ENCODE measurements around the gene HOMER2. TPM values are rescaled to one million over a fixed set of nuclear protein-coding genes. Genes with fewer than 3 reads are reported as not detected.

HOMER2 gene
- total RNA-seq, 4 donors from 2014 or later, result 30.9 to 59.0 (median 39.4) TPM

DNA sequence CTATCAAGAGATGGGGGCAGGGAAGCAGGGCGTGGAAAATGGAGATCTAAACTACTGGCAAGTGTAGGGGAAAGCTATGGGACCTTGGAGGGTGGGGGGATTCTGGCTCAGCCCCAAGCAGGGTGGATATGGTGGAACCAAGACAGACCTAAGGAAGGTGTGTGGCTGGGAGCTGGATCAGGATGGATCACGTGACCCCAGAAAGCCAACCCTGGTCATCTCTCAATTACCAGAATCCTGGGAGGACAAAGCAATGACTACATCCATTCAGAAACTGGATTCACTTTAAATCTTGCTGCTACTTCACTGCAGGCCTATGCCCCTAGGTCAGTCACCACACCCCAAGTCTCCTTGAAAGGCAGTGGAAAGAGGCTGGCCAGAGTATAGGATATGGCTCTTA lies 74.7 kb downstream of the HOMER2 start:
- TF ChIP-seq CTCF (IDR thresholded peaks at IDR 0.05) (no peak), POLR2A (IDR thresholded peaks at IDR 0.05) (no peak)
- Histone ChIP-seq H3K27ac (no peak overlapping the region), H3K9me3 (no peaks in the 10 kb centered on the region), H3K4me1 (no peaks in the 10 kb centered on the region), H3K4me3 (no peak overlapping the region), H3K36me3 (peaks cover 0 to 24% (median 0%) of the 10 kb centered on the region in 3 donors), H3K27me3 (no peaks in the 10 kb centered on the region)
- WGBS, 2 donors, result 82 to 100% methylated on average over 1 to 2 of the region's 2 CpGs
- intact Hi-C loops (cut with DNase I), result no loop called here
- DNase-seq, result no peak

GRCh38 chr15:82875411-82876003 lies 77.0 kb downstream of the HOMER2 start:
- intact Hi-C loops (cut with DNase I), result no loop called here
- Histone ChIP-seq H3K27ac (no peak overlapping the region), H3K9me3 (no peaks in the 10 kb centered on the region), H3K36me3 (peaks cover 0 to 29% (median 0%) of the 10 kb centered on the region in 3 donors), H3K4me3 (no peak overlapping the region), H3K4me1 (no peaks in the 10 kb centered on the region), H3K27me3 (no peaks in the 10 kb centered on the region)
- no peak for TF ChIP-seq POLR2A (IDR thresholded peaks at IDR 0.05)
- no peak for TF ChIP-seq CTCF (IDR thresholded peaks at IDR 0.05)
- WGBS, 2 donors, result 47 to 65% methylated on average over 7 of the region's 7 CpGs
- no peak for DNase-seq

DNA sequence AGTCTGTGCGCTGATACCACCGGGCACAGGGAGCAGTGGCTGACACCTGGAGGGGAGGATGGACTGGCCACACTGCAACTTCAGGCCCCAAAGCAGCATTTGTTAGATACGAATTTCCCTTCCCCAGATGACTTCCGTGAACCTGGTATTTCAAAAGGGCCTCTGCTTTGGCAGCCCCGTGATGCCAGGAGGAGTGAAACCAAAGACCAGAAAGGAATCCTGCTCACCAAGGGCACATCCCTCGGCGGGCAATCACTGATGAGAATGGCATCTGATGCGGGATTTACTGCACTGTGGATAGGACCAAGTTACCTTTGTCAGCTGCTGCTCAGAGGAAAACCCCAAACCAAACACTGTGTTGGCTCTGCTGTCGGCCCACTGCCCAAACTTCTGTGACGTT lies 77.6 kb downstream of the HOMER2 start:
- intact Hi-C loops (cut with DNase I), result no loop called here
- no peak for DNase-seq
- 75 to 90% methylated on average over 3 to 5 of the region's 10 CpGs for WGBS, 2 donors
- Histone ChIP-seq H3K9me3 (no peaks in the 10 kb centered on the region), H3K4me1 (no peaks in the 10 kb centered on the region), H3K27ac (no peak overlapping the region), H3K36me3 (peaks cover 0 to 29% (median 0%) of the 10 kb centered on the region in 3 donors), H3K27me3 (no peaks in the 10 kb centered on the region), H3K4me3 (no peak overlapping the region)
- TF ChIP-seq CTCF (IDR thresholded peaks at IDR 0.05), result no peak

DNA sequence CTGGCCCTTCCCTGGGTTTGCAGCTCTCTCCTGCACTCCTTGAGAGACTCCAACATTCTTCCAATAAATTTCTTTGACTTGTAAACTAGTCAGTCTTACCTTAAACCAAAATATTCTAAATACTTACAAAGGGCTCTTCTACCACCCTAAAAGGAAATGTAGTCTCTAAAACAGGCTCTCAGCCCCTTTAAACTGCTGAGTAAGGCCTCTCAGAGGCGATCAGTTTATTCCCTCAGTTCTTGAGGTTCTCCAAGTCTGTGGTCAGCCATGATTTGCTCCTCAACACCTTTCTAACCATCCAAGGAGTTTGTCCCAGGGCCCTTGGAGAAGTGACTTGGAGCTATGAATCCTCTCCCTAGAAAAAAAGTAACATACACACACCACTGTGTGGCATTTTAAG lies 78.3 kb downstream of the HOMER2 start:
- 67 to 79% methylated on average over 1 of the region's 1 CpG for WGBS, 2 donors
- peaks cover 0 to 29% (median 0%) of the 10 kb centered on the region in 3 donors for H3K36me3 ChIP-seq
- intact Hi-C loops (cut with DNase I), result no loop called here
- no peak for DNase-seq
- TF ChIP-seq POLR2A (IDR thresholded peaks at IDR 0.05) (no peak), CTCF (IDR thresholded peaks at IDR 0.05) (no peak)
- H3K4me1 ChIP-seq, result no peaks in the 10 kb centered on the region
- no peaks in the 10 kb centered on the region for H3K9me3 ChIP-seq
- H3K4me3 ChIP-seq, result no peak overlapping the region
- H3K27ac ChIP-seq, result no peak overlapping the region
- no peaks in the 10 kb centered on the region for H3K27me3 ChIP-seq

GRCh38 chr15:82873000-82873680 lies 79.4 kb downstream of the HOMER2 start:
- TF ChIP-seq CTCF (IDR thresholded peaks at IDR 0.05) (no peak), POLR2A (IDR thresholded peaks at IDR 0.05) (no peak)
- H3K27me3 ChIP-seq, result no peaks in the 10 kb centered on the region
- peaks cover 0 to 29% (median 0%) of the 10 kb centered on the region in 3 donors for H3K36me3 ChIP-seq
- no peaks in the 10 kb centered on the region for H3K9me3 ChIP-seq
- 90 to 100% methylated on average over 1 to 7 of the region's 7 CpGs for WGBS, 2 donors
- DNase-seq, result no peak
- no peaks in the 10 kb centered on the region for H3K4me1 ChIP-seq
- intact Hi-C loops (cut with DNase I), result no loop called here
- H3K27ac ChIP-seq, result no peak overlapping the region
- no peak overlapping the region for H3K4me3 ChIP-seq

All from esophagus squamous epithelium (tissue), 5 donors.